MCF 10A (cell line): Measurements from ENCODE around the gene PTPRU. TPM values are rescaled to one million over a fixed set of nuclear protein-coding genes. Genes with fewer than 3 reads are reported as not detected.
"Not testable (repeated sequence)": the region's sequence is repeated elsewhere in the genome, so short reads cannot be mapped to it uniquely, and the experiment has no call there.

ENCODE experiments used
- BruUV-seq: library from RNA; stranded (reverse); fragments of 400-500 nt; replicated peaks from 2 replicates; lab custom pipeline; 2021; lab: Mats Ljungman, UMichigan
- CTCF ChIA-PET: fragments of 300-600 bp; sonication (Branson Sonifier 250); formaldehyde crosslinking; extraction: SDS; loops from one replicate; lab custom pipeline; 2021; ENCODE audit warnings: antibody characterized with exemption, inconsistent platforms; lab: Yijun Ruan, JAX
- POLR2A ChIA-PET: fragments of 300-600, 350-650 bp; sonication (Branson Sonifier 250); formaldehyde crosslinking; extraction: SDS; loops from one replicate; lab custom pipeline; 2020; ENCODE audit warnings: antibody characterized with exemption, inconsistent platforms; lab: Yijun Ruan, JAX
- DNase-seq: peaks from one replicate; pipeline ENCODE4 v3.0.0-alpha.2; 2018; ENCODE audit not compliant: unreplicated experiment
- H3K27ac Mint-ChIP-seq: one replicate; pipeline ENCODE4 v1.8.0; 2022; ENCODE audit warnings: mild to moderate bottlenecking, low read depth, mixed read lengths; ENCODE audit not compliant: unreplicated experiment
- H3K27me3 Mint-ChIP-seq: one replicate; pipeline ENCODE4 v1.8.0; 2022; ENCODE audit warnings: mixed read lengths; ENCODE audit not compliant: insufficient read depth, unreplicated experiment
- H3K36me3 Mint-ChIP-seq: one replicate; pipeline ENCODE4 v1.8.0; 2022; ENCODE audit warnings: mild to moderate bottlenecking, moderate library complexity, mixed read lengths; ENCODE audit not compliant: insufficient read depth, unreplicated experiment
- H3K4me1 Mint-ChIP-seq: one replicate; pipeline ENCODE4 v1.8.0; 2022; ENCODE audit warnings: mixed read lengths; ENCODE audit not compliant: insufficient read depth, unreplicated experiment
- H3K4me3 Mint-ChIP-seq: one replicate; pipeline ENCODE4 v1.8.0; 2022; ENCODE audit warnings: mild to moderate bottlenecking, moderate library complexity, mixed read lengths; ENCODE audit not compliant: unreplicated experiment
- H3K9me3 Mint-ChIP-seq: one replicate; pipeline ENCODE4 v1.8.0; 2022; ENCODE audit warnings: mixed read lengths; ENCODE audit not compliant: unreplicated experiment
- CTCF ChIP-seq: fragments of 200-600 bp; IDR thresholded peaks from one replicate; pipeline ENCODE4 v1.8.0; 2022; ENCODE audit warnings: antibody characterized with exemption, mild to moderate bottlenecking; ENCODE audit not compliant: unreplicated experiment
- intact Hi-C: fragments of 100-400 bp; cut with micrococcal nuclease; formaldehyde crosslinking; loops from 2 replicates; pipeline ENCODE4 v1.14.1; 2022
- total RNA-seq: library from RNA; stranded (reverse); gene quantifications from 2 replicates; pipeline ENCODE4 v1.2.3, GENCODE V29; 2022

Gene PTPRU
- total RNA-seq, 1 experiment from 2014 or later, result 24.1 TPM

DNA sequence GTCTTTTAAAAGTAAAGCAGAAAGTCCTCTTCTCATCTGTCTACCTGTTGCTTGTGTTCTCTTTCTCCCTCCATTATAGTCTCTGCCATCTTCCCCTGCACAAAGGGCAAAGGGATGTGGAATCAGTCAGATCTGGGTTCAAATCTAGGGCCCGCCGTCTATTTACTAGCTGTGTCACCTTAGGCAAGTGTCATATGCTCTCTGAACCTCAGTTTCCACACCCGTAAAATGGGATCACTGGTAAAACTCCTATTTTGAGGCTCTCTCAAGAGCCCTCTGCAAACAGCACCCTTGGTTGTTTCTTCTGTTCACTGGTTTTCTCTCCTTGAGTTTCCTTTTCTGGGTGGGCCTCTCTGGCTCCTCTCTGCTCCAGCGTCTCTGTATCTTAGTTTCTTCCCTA, 2.6 kb upstream of the PTPRU start:
- Mint-ChIP-seq H3K27ac (no peak overlapping the region), H3K9me3 (no peaks in the 10 kb centered on the region), H3K27me3 (peaks cover 14% of the 10 kb centered on the region), H3K4me3 (no peak overlapping the region), H3K36me3 (peaks cover 7% of the 10 kb centered on the region), H3K4me1 (peaks cover 12% of the 10 kb centered on the region)
- POLR2A ChIA-PET, result no interaction called here
- no TSS peak for BruUV-seq
- no peak for TF ChIP-seq CTCF
- CTCF ChIA-PET, result interaction anchor here (0.9 to 1.2 kb wide), 2 partner anchors 107 to 877 kb away, joined by 3 read pairs; no protein-coding TSS in a partner anchor
- DNase-seq, result no peak
- intact Hi-C loops, result loop anchor here (10.0 kb wide), 1 partner anchor 851 kb away; no protein-coding TSS in a partner anchor

DNA sequence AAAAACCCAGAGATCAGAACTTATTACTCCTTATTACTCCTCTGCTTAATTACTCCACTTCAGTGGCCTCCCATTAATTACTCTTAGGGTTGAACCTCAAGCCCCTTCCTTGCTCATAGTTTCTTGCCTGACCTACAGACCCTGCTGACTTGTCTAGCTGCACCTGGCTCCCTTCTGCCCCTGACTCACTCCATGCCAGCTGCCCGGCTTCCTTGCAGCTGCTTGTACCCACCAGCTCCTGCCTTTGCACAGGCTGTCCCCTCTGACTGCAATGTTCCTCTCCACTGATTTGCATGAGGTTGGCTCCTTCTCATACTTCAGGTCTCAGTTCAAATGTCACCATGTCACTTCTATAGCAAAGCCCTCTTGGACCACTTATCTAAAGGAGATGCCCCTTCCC, 1.9 kb upstream of the PTPRU start:
- H3K4me3 Mint-ChIP-seq, result no peak overlapping the region
- H3K27me3 Mint-ChIP-seq, result peaks cover 14% of the 10 kb centered on the region
- POLR2A ChIA-PET, result no interaction called here
- no peaks in the 10 kb centered on the region for H3K9me3 Mint-ChIP-seq
- DNase-seq, result no peak
- BruUV-seq, result no TSS peak
- TF ChIP-seq CTCF, result no peak
- peaks cover 18% of the 10 kb centered on the region for H3K4me1 Mint-ChIP-seq
- intact Hi-C loops, result loop anchor here (10.0 kb wide), 1 partner anchor 850 kb away; no protein-coding TSS in a partner anchor
- CTCF ChIA-PET, result interaction anchor here (0.9 to 1.2 kb wide), 2 partner anchors 106 to 876 kb away, joined by 3 read pairs; no protein-coding TSS in a partner anchor
- H3K27ac Mint-ChIP-seq, result no peak overlapping the region
- peaks cover 6% of the 10 kb centered on the region for H3K36me3 Mint-ChIP-seq

GRCh38 chr1:29234881-29235280, 1.4 kb upstream of the PTPRU start:
- H3K9me3 Mint-ChIP-seq, H3K36me3 Mint-ChIP-seq, H3K4me3 Mint-ChIP-seq, BruUV-seq, H3K27ac Mint-ChIP-seq, DNase-seq, POLR2A ChIA-PET, CTCF ChIA-PET: not testable (repeated sequence)
- intact Hi-C loops, result loop anchor here (5.0 to 10.0 kb wide), 4 partner anchors 107 to 850 kb away; no protein-coding TSS in a partner anchor
- H3K27me3 Mint-ChIP-seq, result peaks cover 14% of the 10 kb centered on the region
- H3K4me1 Mint-ChIP-seq, result peaks cover 22% of the 10 kb centered on the region

- H3K27me3 Mint-ChIP-seq, result peaks cover 14% of the 10 kb centered on the region
- peaks cover 30% of the 10 kb centered on the region for H3K4me1 Mint-ChIP-seq
- peaks cover 6% of the 10 kb centered on the region for H3K36me3 Mint-ChIP-seq
- peak; percentile 41 for DNase-seq
- BruUV-seq, result TSS peak; percentile 61
- TF ChIP-seq CTCF, result no peak
- intact Hi-C loops, result loop anchor here (1.0 to 10.0 kb wide), 7 partner anchors 106 to 874 kb away; no protein-coding TSS in a partner anchor
- H3K4me3 Mint-ChIP-seq, result peak overlapping the region; percentile 93
- no peaks in the 10 kb centered on the region for H3K9me3 Mint-ChIP-seq
- H3K27ac Mint-ChIP-seq, result peak overlapping the region; percentile 61
- ChIA-PET POLR2A (interaction anchor here (0.5 to 1.2 kb wide), 7 partner anchors 39 to 1659 kb away, joined by 3 to 5 read pairs (median 3); no protein-coding TSS in a partner anchor), CTCF (interaction anchor here (0.6 to 1.4 kb wide), 13 partner anchors 9 to 1479 kb away, joined by 3 to 6 read pairs (median 3); no protein-coding TSS in a partner anchor)
Observed at GRCh38 chr1:29236712-29237128, 398 bp downstream of the PTPRU start.
